Measurements from ENCODE around the gene ERBB2. TPM values are rescaled to one million over a fixed set of nuclear protein-coding genes. Genes with fewer than 3 reads are reported as not detected.

Gene ERBB2
- total RNA-seq, 4 donors from 2014 or later: 11.8 to 98.8 (median 44.6) TPM

GRCh38 chr17:39765175-39765574 lies 65.3 kb downstream of the ERBB2 start:
- Histone ChIP-seq H3K27ac (no peak overlapping the region), H3K36me3 (no peaks in the 10 kb centered on the region), H3K9me3 (no peaks in the 10 kb centered on the region), H3K4me1 (no peaks in the 10 kb centered on the region), H3K4me3 (no peak overlapping the region), H3K27me3 (no peaks in the 10 kb centered on the region)
- TF ChIP-seq CTCF (IDR thresholded peaks at IDR 0.05): no peak
- intact Hi-C loops (cut with DNase I; ENCODE audit: low total_unique reads): no loop called here
- no peak for DNase-seq

- H3K27me3 ChIP-seq: no peaks in the 10 kb centered on the region
- intact Hi-C loops (cut with DNase I; ENCODE audit: low total_unique reads): no loop called here
- TF ChIP-seq CTCF (IDR thresholded peaks at IDR 0.05) (no peak), POLR2A (IDR thresholded peaks at IDR 0.05) (no peak)
Observed at GRCh38 chr17:39765766-39766165, 65.9 kb downstream of the ERBB2 start.

GRCh38 chr17:39767147-39767546 lies 67.3 kb downstream of the ERBB2 start:
- no peaks in the 10 kb centered on the region for H3K4me1 ChIP-seq
- DNase-seq: no peak
- H3K27ac ChIP-seq: no peak overlapping the region
- H3K27me3 ChIP-seq: no peaks in the 10 kb centered on the region
- intact Hi-C loops (cut with DNase I; ENCODE audit: low total_unique reads): no loop called here
- no peak overlapping the region for H3K4me3 ChIP-seq
- no peak for TF ChIP-seq POLR2A (IDR thresholded peaks at IDR 0.05)
- no peak for TF ChIP-seq CTCF (IDR thresholded peaks at IDR 0.05)
- H3K36me3 ChIP-seq: no peaks in the 10 kb centered on the region
- no peaks in the 10 kb centered on the region for H3K9me3 ChIP-seq

More at GRCh38 chr17:39765766-39766165, 65.9 kb downstream of the ERBB2 start:
- H3K9me3 ChIP-seq: no peaks in the 10 kb centered on the region
- no peaks in the 10 kb centered on the region for H3K4me1 ChIP-seq
- no peak overlapping the region for H3K27ac ChIP-seq
- no peaks in the 10 kb centered on the region for H3K36me3 ChIP-seq
- no peak overlapping the region for H3K4me3 ChIP-seq
- no peak for DNase-seq

- H3K36me3 ChIP-seq: no peaks in the 10 kb centered on the region
- TF ChIP-seq CTCF (IDR thresholded peaks at IDR 0.05): no peak
- no peak for TF ChIP-seq POLR2A (IDR thresholded peaks at IDR 0.05)
- no peak overlapping the region for H3K4me3 ChIP-seq
- H3K4me1 ChIP-seq: no peaks in the 10 kb centered on the region
- H3K27ac ChIP-seq: no peak overlapping the region
- H3K9me3 ChIP-seq: no peaks in the 10 kb centered on the region
- intact Hi-C loops (cut with DNase I; ENCODE audit: low total_unique reads): no loop called here
- DNase-seq: no peak
- H3K27me3 ChIP-seq: no peaks in the 10 kb centered on the region
Observed at GRCh38 chr17:39769974-39770587, 70.2 kb downstream of the ERBB2 start.

GRCh38 chr17:39772415-39772814 lies 72.6 kb downstream of the ERBB2 start:
- no peak for TF ChIP-seq POLR2A (IDR thresholded peaks at IDR 0.05)
- TF ChIP-seq CTCF (IDR thresholded peaks at IDR 0.05): no peak

More at GRCh38 chr17:39772415-39772814, 72.6 kb downstream of the ERBB2 start:
- intact Hi-C loops (cut with DNase I; ENCODE audit: low total_unique reads): no loop called here
- no peak for DNase-seq
- Histone ChIP-seq H3K27ac (no peak overlapping the region), H3K4me3 (no peak overlapping the region), H3K27me3 (no peaks in the 10 kb centered on the region), H3K36me3 (no peaks in the 10 kb centered on the region), H3K9me3 (no peaks in the 10 kb centered on the region), H3K4me1 (no peaks in the 10 kb centered on the region)
